ES-I3 (cell line): ENCODE data around the gene DLG1.

Experiments used
- H3K36me3 ChIP-seq: 2 replicates; pipeline ENCODE4 v1.6.1; 2013; ENCODE audit warnings: mild to moderate bottlenecking, low read length, control low read depth, moderate library complexity; ENCODE audit not compliant: insufficient read depth
- H3K4me1 ChIP-seq: 2 replicates; pipeline ENCODE4 v1.6.1; 2013; ENCODE audit warnings: mild to moderate bottlenecking, control low read depth, low read length; ENCODE audit not compliant: insufficient read depth
- H3K9ac ChIP-seq: 2 replicates; pipeline ENCODE4 v1.6.1; 2013; ENCODE audit warnings: low read depth, mild to moderate bottlenecking, low read length, moderate library complexity
- H3K9me3 ChIP-seq: 2 replicates; pipeline ENCODE4 v1.6.1; 2013; ENCODE audit warnings: mild to moderate bottlenecking, low read length, moderate library complexity; ENCODE audit not compliant: control insufficient read depth, insufficient read depth

The DLG1 gene

GRCh38 chr3:197259096-197259495 is 39.3 kb downstream of the DLG1 start:
- Histone ChIP-seq H3K4me1 (peaks cover 4% of the 10 kb centered on the region), H3K9me3 (no peaks in the 10 kb centered on the region), H3K9ac (no peak overlapping the region), H3K36me3 (no peaks in the 10 kb centered on the region)

GRCh38 chr3:197258168-197258755 is 40.1 kb downstream of the DLG1 start:
- H3K36me3 ChIP-seq = no peaks in the 10 kb centered on the region
- H3K9me3 ChIP-seq = no peaks in the 10 kb centered on the region
- peaks cover 4% of the 10 kb centered on the region for H3K4me1 ChIP-seq
- no peak overlapping the region for H3K9ac ChIP-seq

- H3K9me3 ChIP-seq = no peaks in the 10 kb centered on the region
- no peaks in the 10 kb centered on the region for H3K36me3 ChIP-seq
- H3K4me1 ChIP-seq = peaks cover 4% of the 10 kb centered on the region
- no peak overlapping the region for H3K9ac ChIP-seq
Observed at GRCh38 chr3:197257711-197258110, 40.7 kb downstream of the DLG1 start.

GRCh38 chr3:197256836-197257444 is 41.5 kb downstream of the DLG1 start:
- Histone ChIP-seq H3K36me3 (no peaks in the 10 kb centered on the region), H3K4me1 (peaks cover 4% of the 10 kb centered on the region), H3K9me3 (no peaks in the 10 kb centered on the region), H3K9ac (no peak overlapping the region)

GRCh38 chr3:197256104-197256503 is 42.3 kb downstream of the DLG1 start:
- Histone ChIP-seq H3K36me3 (no peaks in the 10 kb centered on the region), H3K9me3 (no peaks in the 10 kb centered on the region), H3K9ac (no peak overlapping the region), H3K4me1 (peaks cover 4% of the 10 kb centered on the region)

GRCh38 chr3:197253238-197253947 is 45.0 kb downstream of the DLG1 start:
- peaks cover 16% of the 10 kb centered on the region for H3K9me3 ChIP-seq
- H3K36me3 ChIP-seq = no peaks in the 10 kb centered on the region
- H3K4me1 ChIP-seq = no peaks in the 10 kb centered on the region
- H3K9ac ChIP-seq = no peak overlapping the region

GRCh38 chr3:197249542-197249941 is 48.9 kb downstream of the DLG1 start:
- no peaks in the 10 kb centered on the region; the same call in 1 of the 2 replicates for H3K36me3 ChIP-seq
- H3K9me3 ChIP-seq = peaks cover 46% of the 10 kb centered on the region
- no peak overlapping the region for H3K9ac ChIP-seq
- no peaks in the 10 kb centered on the region for H3K4me1 ChIP-seq

- peaks cover 57% of the 10 kb centered on the region for H3K9me3 ChIP-seq
- peaks cover 7% of the 10 kb centered on the region; the same call in 1 of the 2 replicates for H3K36me3 ChIP-seq
- H3K9ac ChIP-seq = no peak overlapping the region
- H3K4me1 ChIP-seq = no peaks in the 10 kb centered on the region
Observed at GRCh38 chr3:197248341-197248740, 50.1 kb downstream of the DLG1 start.

- peaks cover 9% of the 10 kb centered on the region; the same call in 1 of the 2 replicates for H3K36me3 ChIP-seq
- H3K4me1 ChIP-seq = no peaks in the 10 kb centered on the region
- peaks cover 71% of the 10 kb centered on the region for H3K9me3 ChIP-seq
- no peak overlapping the region for H3K9ac ChIP-seq
Observed at GRCh38 chr3:197244751-197245150, 53.7 kb downstream of the DLG1 start.

- H3K36me3 ChIP-seq = peaks cover 9% of the 10 kb centered on the region; the same call in 1 of the 2 replicates
- peaks cover 54% of the 10 kb centered on the region for H3K9me3 ChIP-seq
- no peaks in the 10 kb centered on the region for H3K4me1 ChIP-seq
- H3K9ac ChIP-seq = no peak overlapping the region
Observed at GRCh38 chr3:197242784-197243432, 55.5 kb downstream of the DLG1 start.

- Histone ChIP-seq H3K4me1 (no peaks in the 10 kb centered on the region), H3K9me3 (peaks cover 43% of the 10 kb centered on the region), H3K9ac (no peak overlapping the region), H3K36me3 (peaks cover 9% of the 10 kb centered on the region; the same call in 1 of the 2 replicates)
Observed at GRCh38 chr3:197241173-197241572, 57.2 kb downstream of the DLG1 start.

GRCh38 chr3:197239857-197240256 is 58.6 kb downstream of the DLG1 start:
- peaks cover 31% of the 10 kb centered on the region for H3K9me3 ChIP-seq
- H3K36me3 ChIP-seq = peaks cover 9% of the 10 kb centered on the region; the same call in 1 of the 2 replicates
- H3K4me1 ChIP-seq = no peaks in the 10 kb centered on the region
- no peak overlapping the region for H3K9ac ChIP-seq

GRCh38 chr3:197238842-197239241 is 59.6 kb downstream of the DLG1 start:
- Histone ChIP-seq H3K9ac (no peak overlapping the region), H3K9me3 (peaks cover 23% of the 10 kb centered on the region), H3K4me1 (no peaks in the 10 kb centered on the region), H3K36me3 (peaks cover 3% of the 10 kb centered on the region; the same call in 1 of the 2 replicates)

- peaks cover 13% of the 10 kb centered on the region for H3K9me3 ChIP-seq
- H3K4me1 ChIP-seq = no peaks in the 10 kb centered on the region
- no peak overlapping the region for H3K9ac ChIP-seq
- H3K36me3 ChIP-seq = no peaks in the 10 kb centered on the region
Observed at GRCh38 chr3:197237897-197238296, 60.5 kb downstream of the DLG1 start.
